Measurements from ENCODE around the gene RBM34.

Gene RBM34

DNA sequence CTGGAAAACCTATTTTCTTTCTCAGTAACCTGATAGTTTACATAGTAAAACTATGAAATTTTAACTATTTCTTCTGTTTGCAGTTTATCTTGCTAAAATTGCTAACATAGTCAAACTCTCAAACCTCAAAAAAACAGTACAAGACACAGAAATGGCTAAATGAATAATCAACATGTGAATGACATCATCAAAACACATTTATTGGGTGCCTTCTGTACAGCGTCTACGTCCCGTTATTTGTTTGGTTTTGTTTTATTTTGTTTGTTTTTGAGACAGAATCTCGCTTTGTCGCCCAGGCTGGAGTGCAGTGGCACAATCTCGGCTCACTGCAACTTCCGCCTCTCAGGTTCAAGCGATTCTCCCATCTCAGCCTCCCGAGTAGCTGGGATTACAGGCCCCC lies 11.2 kb downstream of the RBM34 start:
- Histone ChIP-seq H3K4me1 (ENCODE audit: insufficient read depth, low read length, poor library complexity, severe bottlenecking) (peaks cover 13% of the 10 kb centered on the region), H3K4me3 (ENCODE audit: low read length, poor library complexity, severe bottlenecking) (no peak overlapping the region), H2AFZ (ENCODE audit: low read length) (no peak overlapping the region), H3K9me3 (ENCODE audit: insufficient read depth, low read depth, low read length) (no peaks in the 10 kb centered on the region), H3K79me2 (ENCODE audit: insufficient read depth, low read length) (peaks cover 30% of the 10 kb centered on the region), H3K9ac (ENCODE audit: low read depth, low read length, poor library complexity, severe bottlenecking) (no peak overlapping the region), H3K4me2 (ENCODE audit: low read depth, low read length, poor library complexity, severe bottlenecking) (no peak overlapping the region), H3K9me2 (replicated peaks; ENCODE audit: low read depth, low read length) (no peaks in the 10 kb centered on the region), H3F3A (ENCODE audit: low read depth) (no peaks in the 10 kb centered on the region; the same call in 1 of the 2 replicates), H3K27me3 (ENCODE audit: insufficient read depth, low read length, poor library complexity, severe bottlenecking) (no peaks in the 10 kb centered on the region), H3K36me3 (ENCODE audit: insufficient read depth, low read length) (peaks cover 43% of the 10 kb centered on the region), H4K20me1 (ENCODE audit: insufficient read depth, low read length, poor library complexity, severe bottlenecking) (no peaks in the 10 kb centered on the region)
- TF ChIP-seq CTCF (conservative IDR thresholded peaks at IDR 0.05; ENCODE audit: low read length) (no peak), EZH2phosphoT487 (IDR thresholded peaks at IDR 0.05; ENCODE audit: borderline replicate concordance) (no peak)

DNA sequence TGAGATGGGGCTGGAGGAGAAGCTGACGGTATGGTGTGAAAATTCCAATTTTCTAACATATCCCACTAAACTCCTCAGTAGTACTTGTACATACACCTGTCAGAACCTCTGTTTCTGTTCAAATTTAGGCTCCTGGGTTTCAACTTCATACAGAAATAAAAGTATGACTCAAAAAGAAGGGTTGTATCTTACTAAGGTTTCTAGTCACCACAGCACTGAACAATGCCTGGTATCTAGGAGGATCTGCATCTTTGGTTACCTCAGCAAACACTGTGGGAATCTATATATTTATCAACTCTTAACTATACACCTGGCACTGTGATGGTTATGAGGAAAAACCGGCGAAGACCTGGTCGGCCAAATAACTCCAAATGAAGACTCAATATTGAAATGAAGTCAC lies 13.8 kb downstream of the RBM34 start:
- Histone ChIP-seq H3K4me2 (ENCODE audit: low read depth, low read length, poor library complexity, severe bottlenecking) (no peak overlapping the region), H3K4me1 (ENCODE audit: insufficient read depth, low read length, poor library complexity, severe bottlenecking) (peaks cover 13% of the 10 kb centered on the region), H3F3A (ENCODE audit: low read depth) (no peaks in the 10 kb centered on the region; the same call in 1 of the 2 replicates), H3K79me2 (ENCODE audit: insufficient read depth, low read length) (peaks cover 29% of the 10 kb centered on the region), H3K27me3 (ENCODE audit: insufficient read depth, low read length, poor library complexity, severe bottlenecking) (no peaks in the 10 kb centered on the region), H2AFZ (ENCODE audit: low read length) (no peak overlapping the region), H3K9ac (ENCODE audit: low read depth, low read length, poor library complexity, severe bottlenecking) (no peak overlapping the region), H3K4me3 (ENCODE audit: low read length, poor library complexity, severe bottlenecking) (no peak overlapping the region), H3K9me2 (replicated peaks; ENCODE audit: low read depth, low read length) (no peaks in the 10 kb centered on the region), H3K9me3 (ENCODE audit: insufficient read depth, low read depth, low read length) (no peaks in the 10 kb centered on the region), H4K20me1 (ENCODE audit: insufficient read depth, low read length, poor library complexity, severe bottlenecking) (no peaks in the 10 kb centered on the region), H3K36me3 (ENCODE audit: insufficient read depth, low read length) (peaks cover 44% of the 10 kb centered on the region)
- TF ChIP-seq EZH2phosphoT487 (IDR thresholded peaks at IDR 0.05; ENCODE audit: borderline replicate concordance): no peak
- no peak for TF ChIP-seq CTCF (conservative IDR thresholded peaks at IDR 0.05; ENCODE audit: low read length)

DNA sequence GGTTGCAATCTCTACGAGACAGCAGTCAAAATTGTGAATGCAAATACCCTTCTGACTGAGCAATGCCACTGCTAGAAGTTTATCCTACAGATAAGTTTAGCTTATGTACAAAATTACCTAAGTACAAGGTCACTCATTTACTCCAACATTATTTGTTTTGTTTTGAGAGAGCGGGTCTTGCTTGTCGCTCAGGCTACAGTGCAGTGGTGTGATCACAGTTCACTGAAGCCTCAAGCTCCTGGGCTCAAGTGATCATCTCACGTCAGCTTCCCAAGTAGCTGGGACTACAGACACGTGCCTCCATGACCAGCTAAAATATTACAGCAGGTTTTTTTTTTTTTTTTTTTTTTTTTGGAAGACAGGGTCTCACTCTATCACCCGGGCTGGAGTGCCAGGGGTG lies 15.4 kb downstream of the RBM34 start:
- Histone ChIP-seq H3K36me3 (ENCODE audit: insufficient read depth, low read length) (peaks cover 46% of the 10 kb centered on the region), H3K4me1 (ENCODE audit: insufficient read depth, low read length, poor library complexity, severe bottlenecking) (peaks cover 5% of the 10 kb centered on the region), H3K9ac (ENCODE audit: low read depth, low read length, poor library complexity, severe bottlenecking) (no peak overlapping the region), H3K27me3 (ENCODE audit: insufficient read depth, low read length, poor library complexity, severe bottlenecking) (no peaks in the 10 kb centered on the region), H4K20me1 (ENCODE audit: insufficient read depth, low read length, poor library complexity, severe bottlenecking) (no peaks in the 10 kb centered on the region), H3F3A (ENCODE audit: low read depth) (no peaks in the 10 kb centered on the region), H3K4me3 (ENCODE audit: low read length, poor library complexity, severe bottlenecking) (no peak overlapping the region), H3K9me3 (ENCODE audit: insufficient read depth, low read depth, low read length) (no peaks in the 10 kb centered on the region), H3K79me2 (ENCODE audit: insufficient read depth, low read length) (peaks cover 30% of the 10 kb centered on the region), H2AFZ (ENCODE audit: low read length) (no peak overlapping the region), H3K9me2 (replicated peaks; ENCODE audit: low read depth, low read length) (no peaks in the 10 kb centered on the region), H3K4me2 (ENCODE audit: low read depth, low read length, poor library complexity, severe bottlenecking) (no peak overlapping the region)
- no peak for TF ChIP-seq CTCF (conservative IDR thresholded peaks at IDR 0.05; ENCODE audit: low read length)
- no peak for TF ChIP-seq EZH2phosphoT487 (IDR thresholded peaks at IDR 0.05; ENCODE audit: borderline replicate concordance)

Data from Loucy (cell line).